ENCODE results near the gene EFNB3. TPM values are rescaled to one million over a fixed set of nuclear protein-coding genes. Genes with fewer than 3 reads are reported as not detected.
A peak's percentile ranks its signal among the peaks of the same experiment; 100 is the strongest.

EFNB3 gene
- total RNA-seq, 2 experiments from 2014 or later: 0.15 TPM; not detected in 1

GRCh38 chr17:7677388-7678067 lies 27.5 kb upstream of the EFNB3 start:
- H3K9me3 ChIP-seq (ENCODE audit: low read length): peaks cover 8% of the 10 kb centered on the region
- no peak for TF ChIP-seq EZH2phosphoT487 (IDR thresholded peaks at IDR 0.05; ENCODE audit: borderline replicate concordance, low read depth, low read length)
- TF ChIP-seq, protein P1, sequence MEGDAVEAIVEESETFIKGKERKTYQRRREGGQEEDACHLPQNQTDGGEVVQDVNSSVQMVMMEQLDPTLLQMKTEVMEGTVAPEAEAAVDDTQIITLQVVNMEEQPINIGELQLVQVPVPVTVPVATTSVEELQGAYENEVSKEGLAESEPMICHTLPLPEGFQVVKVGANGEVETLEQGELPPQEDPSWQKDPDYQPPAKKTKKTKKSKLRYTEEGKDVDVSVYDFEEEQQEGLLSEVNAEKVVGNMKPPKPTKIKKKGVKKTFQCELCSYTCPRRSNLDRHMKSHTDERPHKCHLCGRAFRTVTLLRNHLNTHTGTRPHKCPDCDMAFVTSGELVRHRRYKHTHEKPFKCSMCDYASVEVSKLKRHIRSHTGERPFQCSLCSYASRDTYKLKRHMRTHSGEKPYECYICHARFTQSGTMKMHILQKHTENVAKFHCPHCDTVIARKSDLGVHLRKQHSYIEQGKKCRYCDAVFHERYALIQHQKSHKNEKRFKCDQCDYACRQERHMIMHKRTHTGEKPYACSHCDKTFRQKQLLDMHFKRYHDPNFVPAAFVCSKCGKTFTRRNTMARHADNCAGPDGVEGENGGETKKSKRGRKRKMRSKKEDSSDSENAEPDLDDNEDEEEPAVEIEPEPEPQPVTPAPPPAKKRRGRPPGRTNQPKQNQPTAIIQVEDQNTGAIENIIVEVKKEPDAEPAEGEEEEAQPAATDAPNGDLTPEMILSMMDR (conservative IDR thresholded peaks at IDR 0.05; ENCODE audit: low read length): no peak
- peaks cover 46% of the 10 kb centered on the region for H3K36me3 ChIP-seq (ENCODE audit: insufficient read depth, low read length)
- no peak for DNase-seq (ENCODE audit: low spot score)
- no TSS peak for BruUV-seq (replicated peaks)
- H2AFZ ChIP-seq (ENCODE audit: low read length): no peak overlapping the region
- no peak overlapping the region for H3K27ac ChIP-seq (ENCODE audit: low read depth, low read length, poor library complexity, severe bottlenecking)
- H3K4me2 ChIP-seq (ENCODE audit: low read length): no peak overlapping the region
- POLR2A ChIA-PET: no interaction called here
- CTCF ChIA-PET (ENCODE audit: unreplicated experiment): no interaction called here
- intact Hi-C loops (cut with micrococcal nuclease; ENCODE audit: unreplicated experiment): no loop called here
- peaks cover 15% of the 10 kb centered on the region for H3K79me2 ChIP-seq (ENCODE audit: insufficient read depth, low read depth, low read length)
- H3K4me1 ChIP-seq (ENCODE audit: insufficient read depth, low read length, poor library complexity, severe bottlenecking): no peaks in the 10 kb centered on the region
- H3K9me2 ChIP-seq (ENCODE audit: insufficient read depth, low read length): no peaks in the 10 kb centered on the region
- no peaks in the 10 kb centered on the region for H4K20me1 ChIP-seq (ENCODE audit: insufficient read depth, low read length)
- H3K4me3 ChIP-seq (ENCODE audit: low read depth, low read length, poor library complexity, severe bottlenecking): no peak overlapping the region

DNA sequence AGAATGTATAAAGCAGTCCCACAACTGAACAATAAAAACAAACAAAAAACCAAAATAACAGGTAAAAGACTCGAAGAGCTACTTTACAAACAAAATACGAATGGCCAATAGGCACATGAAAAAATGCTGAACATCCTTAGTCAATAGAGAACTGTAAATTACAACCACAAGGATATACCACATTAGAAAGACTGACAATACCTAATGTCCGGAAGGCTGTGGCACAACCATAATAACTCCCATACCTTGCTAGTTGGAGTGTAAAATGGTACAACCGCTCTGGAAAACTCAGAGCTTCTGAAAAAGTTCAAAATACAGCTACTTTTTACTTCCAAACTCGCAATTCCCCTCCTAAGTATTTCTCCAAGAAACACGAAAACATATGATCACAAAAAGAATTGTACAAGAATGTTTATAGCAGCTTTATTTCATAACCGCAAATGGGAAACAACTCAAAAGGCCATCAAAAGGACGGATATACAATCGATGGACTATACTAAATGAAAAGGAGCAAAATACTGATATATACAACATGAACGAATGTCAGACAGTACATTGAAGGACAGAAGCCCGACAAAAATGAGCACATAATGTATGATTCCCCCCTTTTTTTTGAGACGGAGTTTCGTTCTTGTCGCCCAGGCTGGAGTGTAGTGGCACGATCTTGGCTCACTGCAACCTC lies 20.0 kb upstream of the EFNB3 start:
- Histone ChIP-seq H4K20me1 (ENCODE audit: insufficient read depth, low read length) (peaks cover 24% of the 10 kb centered on the region), H3K79me2 (ENCODE audit: insufficient read depth, low read depth, low read length) (peaks cover 71% of the 10 kb centered on the region), H3K9me2 (ENCODE audit: insufficient read depth, low read length) (no peaks in the 10 kb centered on the region), H3K4me1 (ENCODE audit: insufficient read depth, low read length, poor library complexity, severe bottlenecking) (peaks cover 27% of the 10 kb centered on the region), H3K4me3 (ENCODE audit: low read depth, low read length, poor library complexity, severe bottlenecking) (peak overlapping the region; percentile 92), H2AFZ (ENCODE audit: low read length) (no peak overlapping the region), H3K4me2 (ENCODE audit: low read length) (peak overlapping the region; percentile 86), H3K27ac (ENCODE audit: low read depth, low read length, poor library complexity, severe bottlenecking) (peak overlapping the region; percentile 93), H3K9me3 (ENCODE audit: low read length) (no peaks in the 10 kb centered on the region), H3K36me3 (ENCODE audit: insufficient read depth, low read length) (peaks cover 42% of the 10 kb centered on the region)
- ChIA-PET POLR2A (interaction anchor here (0.6 to 2.7 kb wide), 3 partner anchors 12 to 133 kb away, joined by 3 to 10 read pairs (median 5); partner anchors contain the start of gene SAT2), CTCF (ENCODE audit: unreplicated experiment) (interaction anchor here (1.0 kb wide), 1 partner anchor 125 kb away, joined by 3 read pairs; no protein-coding TSS in a partner anchor)
- no peak for DNase-seq (ENCODE audit: low spot score)
- BruUV-seq (replicated peaks): no TSS peak
- no peak for TF ChIP-seq EZH2phosphoT487 (IDR thresholded peaks at IDR 0.05; ENCODE audit: borderline replicate concordance, low read depth, low read length)
- TF ChIP-seq, protein P1 (conservative IDR thresholded peaks at IDR 0.05; ENCODE audit: low read length): no peak
- intact Hi-C loops (cut with micrococcal nuclease; ENCODE audit: unreplicated experiment): loop anchor here (5.0 kb wide), 5 partner anchors 113 to 692 kb away; partner anchors contain the start of genes KCTD11 and KRABD2

All from OCI-LY7 (cell line).